GM18526 (cell line): ENCODE measurements around the gene CDK11B.

Experiments
- POLR2A ChIP-seq: IDR thresholded peaks from 3 replicates; pipeline ENCODE4 v1.6.1; 2011; ENCODE audit not compliant: insufficient read length; ENCODE audit errors: extremely low read depth

CDK11B gene

GRCh38 chr1:1598051-1598719 lies 60.6 kb downstream of the CDK11B start:
- TF ChIP-seq POLR2A: no peak

GRCh38 chr1:1597275-1597930 lies 61.4 kb downstream of the CDK11B start:
- TF ChIP-seq POLR2A: no peak

GRCh38 chr1:1596493-1597274 lies 62.1 kb downstream of the CDK11B start:
- TF ChIP-seq POLR2A: no peak

GRCh38 chr1:1594602-1595260 lies 64.1 kb downstream of the CDK11B start:
- TF ChIP-seq POLR2A: no peak

- no peak for TF ChIP-seq POLR2A
These were observed 64.8 kb downstream of the CDK11B start for GRCh38 chr1:1593834-1594601.

- TF ChIP-seq POLR2A: no peak
These were observed 67.4 kb downstream of the CDK11B start for GRCh38 chr1:1591452-1591851.
